ENCODE results near the gene ATP10B. TPM values are rescaled to one million over a fixed set of nuclear protein-coding genes. Genes with fewer than 3 reads are reported as not detected.

Gene ATP10B
- total RNA-seq, 1 experiment from 2014 or later = 0.11 TPM

GRCh38 chr5:160835818-160836528, 16.0 kb downstream of the ATP10B start:
- POLR2A ChIA-PET = no interaction called here
- Mint-ChIP-seq H3K36me3 (no peaks in the 10 kb centered on the region), H3K9me3 (peaks cover 13% of the 10 kb centered on the region), H3K4me3 (no peak overlapping the region), H3K27me3 (ENCODE audit: low read depth) (no peaks in the 10 kb centered on the region; the same call in 1 of the 2 replicates), H3K4me1 (no peaks in the 10 kb centered on the region), H3K27ac (no peak overlapping the region)
- CTCF ChIA-PET = no interaction called here
- ATAC-seq (no peak), DNase-seq (ENCODE audit: low spot score) (no peak)
- TF ChIP-seq FOXK1 (CRISPR knock-in tag; IDR thresholded peaks at IDR 0.05) (no peak), ATF1 (CRISPR knock-in tag; IDR thresholded peaks at IDR 0.05) (no peak), EMX1 (CRISPR knock-in tag; IDR thresholded peaks at IDR 0.05) (no peak)

GRCh38 chr5:160835376-160835775, 16.6 kb downstream of the ATP10B start:
- ATAC-seq (no peak), DNase-seq (ENCODE audit: low spot score) (no peak)
- Mint-ChIP-seq H3K36me3 (no peaks in the 10 kb centered on the region), H3K27me3 (ENCODE audit: low read depth) (no peaks in the 10 kb centered on the region; the same call in 1 of the 2 replicates), H3K4me3 (no peak overlapping the region), H3K27ac (no peak overlapping the region), H3K4me1 (no peaks in the 10 kb centered on the region), H3K9me3 (peaks cover 13% of the 10 kb centered on the region)
- TF ChIP-seq, protein P1, sequence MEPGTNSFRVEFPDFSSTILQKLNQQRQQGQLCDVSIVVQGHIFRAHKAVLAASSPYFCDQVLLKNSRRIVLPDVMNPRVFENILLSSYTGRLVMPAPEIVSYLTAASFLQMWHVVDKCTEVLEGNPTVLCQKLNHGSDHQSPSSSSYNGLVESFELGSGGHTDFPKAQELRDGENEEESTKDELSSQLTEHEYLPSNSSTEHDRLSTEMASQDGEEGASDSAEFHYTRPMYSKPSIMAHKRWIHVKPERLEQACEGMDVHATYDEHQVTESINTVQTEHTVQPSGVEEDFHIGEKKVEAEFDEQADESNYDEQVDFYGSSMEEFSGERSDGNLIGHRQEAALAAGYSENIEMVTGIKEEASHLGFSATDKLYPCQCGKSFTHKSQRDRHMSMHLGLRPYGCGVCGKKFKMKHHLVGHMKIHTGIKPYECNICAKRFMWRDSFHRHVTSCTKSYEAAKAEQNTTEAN (CRISPR knock-in tag; IDR thresholded peaks at IDR 0.05) = no peak
- ChIA-PET POLR2A (no interaction called here), CTCF (no interaction called here)

DNA sequence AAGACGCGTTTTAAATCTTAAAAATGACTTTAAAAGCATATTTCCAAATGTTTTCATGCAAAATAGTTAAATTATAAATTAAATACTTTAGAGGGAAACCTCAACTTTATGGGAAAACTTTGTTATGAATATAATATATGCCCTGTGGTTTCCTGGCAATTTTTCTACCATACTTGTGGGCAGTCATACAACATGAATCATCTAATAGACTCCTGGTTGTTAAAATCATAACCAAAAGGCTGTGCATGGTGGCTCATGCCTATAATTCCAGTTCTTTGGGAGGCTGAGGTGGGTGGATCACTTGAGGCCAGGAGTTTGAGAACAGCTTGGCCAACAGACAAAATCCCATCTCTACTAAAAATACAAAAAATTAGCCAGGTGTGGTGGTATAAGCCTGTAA, 18.2 kb downstream of the ATP10B start:
- H3K9me3 Mint-ChIP-seq = peaks cover 16% of the 10 kb centered on the region
- CTCF ChIA-PET = no interaction called here
- DNase-seq (ENCODE audit: low spot score) = no peak
- H3K27me3 Mint-ChIP-seq (ENCODE audit: low read depth) = no peaks in the 10 kb centered on the region; the same call in 1 of the 2 replicates
- ATAC-seq = no peak
- POLR2A ChIA-PET = no interaction called here
- TF ChIP-seq, protein P1 (CRISPR knock-in tag; IDR thresholded peaks at IDR 0.05) = no peak
- TF ChIP-seq TEAD1 (CRISPR knock-in tag; IDR thresholded peaks at IDR 0.05) (no peak), ZNF512 (CRISPR knock-in tag; IDR thresholded peaks at IDR 0.05; ENCODE audit: borderline replicate concordance) (no peak), ESRRA (CRISPR knock-in tag; IDR thresholded peaks at IDR 0.05; ENCODE audit: borderline replicate concordance) (no peak), KAT7 (CRISPR knock-in tag; IDR thresholded peaks at IDR 0.05; ENCODE audit: borderline replicate concordance) (no peak), MLX (CRISPR knock-in tag; IDR thresholded peaks at IDR 0.05) (no peak), ELF4 (CRISPR knock-in tag; IDR thresholded peaks at IDR 0.05; ENCODE audit: low read depth) (no peak), AFF4 (CRISPR knock-in tag; IDR thresholded peaks at IDR 0.05; ENCODE audit: borderline replicate concordance) (no peak), ZBTB21 (CRISPR knock-in tag; IDR thresholded peaks at IDR 0.05; ENCODE audit: borderline replicate concordance) (no peak), FOXJ3 (CRISPR knock-in tag; IDR thresholded peaks at IDR 0.05; ENCODE audit: borderline replicate concordance) (no peak), FOXK1 (CRISPR knock-in tag; IDR thresholded peaks at IDR 0.05) (no peak)
- TF ChIP-seq, protein P2, sequence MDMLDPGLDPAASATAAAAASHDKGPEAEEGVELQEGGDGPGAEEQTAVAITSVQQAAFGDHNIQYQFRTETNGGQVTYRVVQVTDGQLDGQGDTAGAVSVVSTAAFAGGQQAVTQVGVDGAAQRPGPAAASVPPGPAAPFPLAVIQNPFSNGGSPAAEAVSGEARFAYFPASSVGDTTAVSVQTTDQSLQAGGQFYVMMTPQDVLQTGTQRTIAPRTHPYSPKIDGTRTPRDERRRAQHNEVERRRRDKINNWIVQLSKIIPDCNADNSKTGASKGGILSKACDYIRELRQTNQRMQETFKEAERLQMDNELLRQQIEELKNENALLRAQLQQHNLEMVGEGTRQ (CRISPR knock-in tag; IDR thresholded peaks at IDR 0.05) = no peak
- TF ChIP-seq, protein P3, sequence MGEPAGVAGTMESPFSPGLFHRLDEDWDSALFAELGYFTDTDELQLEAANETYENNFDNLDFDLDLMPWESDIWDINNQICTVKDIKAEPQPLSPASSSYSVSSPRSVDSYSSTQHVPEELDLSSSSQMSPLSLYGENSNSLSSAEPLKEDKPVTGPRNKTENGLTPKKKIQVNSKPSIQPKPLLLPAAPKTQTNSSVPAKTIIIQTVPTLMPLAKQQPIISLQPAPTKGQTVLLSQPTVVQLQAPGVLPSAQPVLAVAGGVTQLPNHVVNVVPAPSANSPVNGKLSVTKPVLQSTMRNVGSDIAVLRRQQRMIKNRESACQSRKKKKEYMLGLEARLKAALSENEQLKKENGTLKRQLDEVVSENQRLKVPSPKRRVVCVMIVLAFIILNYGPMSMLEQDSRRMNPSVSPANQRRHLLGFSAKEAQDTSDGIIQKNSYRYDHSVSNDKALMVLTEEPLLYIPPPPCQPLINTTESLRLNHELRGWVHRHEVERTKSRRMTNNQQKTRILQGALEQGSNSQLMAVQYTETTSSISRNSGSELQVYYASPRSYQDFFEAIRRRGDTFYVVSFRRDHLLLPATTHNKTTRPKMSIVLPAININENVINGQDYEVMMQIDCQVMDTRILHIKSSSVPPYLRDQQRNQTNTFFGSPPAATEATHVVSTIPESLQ (CRISPR knock-in tag; IDR thresholded peaks at IDR 0.05) = no peak
- H3K36me3 Mint-ChIP-seq = no peaks in the 10 kb centered on the region
- H3K4me3 Mint-ChIP-seq = no peak overlapping the region
- no peak overlapping the region for H3K27ac Mint-ChIP-seq
- no peaks in the 10 kb centered on the region for H3K4me1 Mint-ChIP-seq

Data from WTC11 (cell line).